HepG2 (cell line): ENCODE results near the gene NCR3LG1. TPM values are rescaled to one million over a fixed set of nuclear protein-coding genes. Genes with fewer than 3 reads are reported as not detected.

ENCODE experiments used
- CBFB ChIP-seq: sonication (generic); formaldehyde crosslinking; IDR thresholded peaks from 2 replicates; pipeline ENCODE4 v1.4.0; 2020; ENCODE audit warnings: missing genetic modification reagents
- GLI4 ChIP-seq: sonication (generic); formaldehyde crosslinking; IDR thresholded peaks from 2 replicates; pipeline ENCODE4 v1.5.1; 2020; ENCODE audit warnings: missing genetic modification reagents, mild to moderate bottlenecking, moderate library complexity, borderline replicate concordance
- HNF4G ChIP-seq, 2 experiments: sonication (generic) in 1 of 2; formaldehyde crosslinking in 1 of 2; IDR thresholded peaks; 2 replicates each; pipeline versions ENCODE4 v1.4.0 to v1.6.1; 2011 to 2020; ENCODE audit warnings: borderline replicate concordance in 2 of 2, low read depth in 2 of 2, mild to moderate bottlenecking in 2 of 2, low read length in 1 of 2, missing genetic modification reagents in 1 of 2, moderate library complexity in 1 of 2
- KLF12 ChIP-seq: sonication (generic); formaldehyde crosslinking; IDR thresholded peaks from 2 replicates; pipeline ENCODE4 v1.4.0; 2020; ENCODE audit warnings: missing genetic modification reagents, borderline replicate concordance
- MYC ChIP-seq: sonication (generic); formaldehyde crosslinking; IDR thresholded peaks from 2 replicates; pipeline ENCODE4 v1.9.0; 2021; ENCODE audit warnings: missing genetic modification reagents, borderline replicate concordance
- NR2F2 ChIP-seq: IDR thresholded peaks from 2 replicates; pipeline ENCODE4 v1.6.1; 2012; ENCODE audit warnings: low read depth, inconsistent platforms, borderline replicate concordance
- POLR2A ChIP-seq, 2 experiments: IDR thresholded peaks; 2 replicates each; pipeline ENCODE4 v1.6.1; 2011; ENCODE audit warnings: low read depth in 2 of 2, low read length in 2 of 2, mild to moderate bottlenecking in 1 of 2, moderate library complexity in 1 of 2; ENCODE audit not compliant: insufficient read depth in 1 of 2
- RXRB ChIP-seq: IDR thresholded peaks from 2 replicates; pipeline ENCODE4 v1.6.1; 2016; ENCODE audit warnings: borderline replicate concordance, missing genetic modification reagents, missing compliant biosample characterization
- SP2 ChIP-seq: sonication (generic); formaldehyde crosslinking; IDR thresholded peaks from 2 replicates; pipeline ENCODE4 v1.5.1; 2020; ENCODE audit warnings: mild to moderate bottlenecking, missing genetic modification reagents
- ZFY ChIP-seq: sonication (generic); formaldehyde crosslinking; IDR thresholded peaks from 2 replicates; pipeline ENCODE4 v1.4.0; 2020; ENCODE audit warnings: missing genetic modification reagents
- ZNF605 ChIP-seq: sonication (generic); formaldehyde crosslinking; IDR thresholded peaks from 2 replicates; pipeline ENCODE4 v1.8.0; 2022; ENCODE audit warnings: mild to moderate bottlenecking, missing genetic modification reagents
- polyA plus RNA-seq, 8 experiments: library from polyadenylated mRNA; depleted of rRNA in 3 of 8; stranded (reverse) in 7 of 8; unstranded in 1 of 8; fragments of >200 nt; fragmentation: Illumina TruSeq in 4 of 8; extraction: Trizol in 4 of 8; gene quantifications; 2 replicates each; pipeline versions ENCODE4 v1.2.1 to v1.2.3, GENCODE V29; 2011 to 2016; ENCODE audit warnings: low read depth in 4 of 8, missing spikeins in 1 of 8, mixed read lengths in 1 of 8; ENCODE audit not compliant: insufficient read depth in 1 of 8
- total RNA-seq, 5 experiments: library from RNA; depleted of rRNA; stranded (reverse); fragments of >200 nt; fragmentation: Illumina TruSeq; extraction: Trizol; gene quantifications; 2 replicates each; pipeline ENCODE4 v1.2.3, GENCODE V29; 2016; ENCODE audit warnings: low read depth in 1 of 5
- TF ChIP-seq, protein P1 (sequence below): IDR thresholded peaks from 2 replicates; pipeline ENCODE4 v1.4.0; 2020; ENCODE audit warnings: mild to moderate bottlenecking, missing genetic modification reagents
- TF ChIP-seq, protein P2 (sequence below): sonication (generic); formaldehyde crosslinking; IDR thresholded peaks from 2 replicates; pipeline ENCODE4 v1.4.0; 2020; ENCODE audit warnings: mild to moderate bottlenecking, missing genetic modification reagents
- TF ChIP-seq, protein P3 (sequence below): sonication (generic); formaldehyde crosslinking; IDR thresholded peaks from 2 replicates; pipeline ENCODE4 v1.5.0; 2020; ENCODE audit warnings: mild to moderate bottlenecking, missing genetic modification reagents
- TF ChIP-seq, protein P4 (sequence below): sonication (generic); formaldehyde crosslinking; IDR thresholded peaks from 2 replicates; pipeline ENCODE4 v1.5.0; 2020; ENCODE audit warnings: mild to moderate bottlenecking, low read depth, missing genetic modification reagents, borderline replicate concordance
- TF ChIP-seq, protein P5 (sequence below): IDR thresholded peaks from 2 replicates; pipeline ENCODE4 v1.6.1; 2016

The NCR3LG1 gene
- total and polyA plus RNA-seq, 2 of the 13 experiments (the other 11 are each of a cell fraction or from before 2014, with no cell fraction given) = 16.1 to 25.1 TPM

DNA sequence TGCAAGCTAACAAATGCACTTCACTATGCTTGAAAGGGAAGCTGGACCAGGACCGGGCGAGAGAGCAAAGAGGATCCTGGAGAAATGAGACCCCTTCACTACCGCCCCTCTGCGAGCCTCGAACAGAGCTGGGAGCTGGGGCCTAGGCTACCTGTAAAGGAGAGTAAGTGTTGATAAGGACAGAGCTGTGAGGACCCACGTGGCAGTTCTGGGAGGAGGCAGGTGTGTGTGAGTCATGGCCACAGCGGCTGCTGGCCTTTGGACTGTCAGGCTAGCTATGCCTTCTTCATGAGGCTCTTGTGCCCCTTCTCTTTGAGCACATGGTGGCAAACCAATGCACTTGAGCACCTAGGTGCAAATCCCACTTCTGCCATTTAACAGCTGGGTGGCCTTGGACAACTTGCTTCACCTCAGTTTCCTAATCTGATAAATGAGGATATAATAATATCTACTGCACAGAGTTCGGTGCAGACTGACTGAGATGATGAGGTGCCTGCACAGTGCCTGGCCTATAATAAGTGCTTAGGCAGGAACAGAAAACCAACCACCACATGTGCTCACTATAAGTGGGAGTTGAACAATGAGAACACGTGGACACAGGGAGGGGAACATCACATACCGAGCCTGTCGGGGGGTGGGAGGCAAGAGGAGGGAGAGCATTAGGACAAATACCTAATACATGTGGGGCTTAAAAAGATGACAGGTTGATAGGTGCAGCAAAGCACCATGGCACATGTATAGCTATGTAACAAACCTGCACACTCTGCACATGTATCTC is 72.1 kb downstream of the NCR3LG1 start (continued):
- TF ChIP-seq RXRB (CRISPR knock-in tag) = no peak
- TF ChIP-seq, protein P1, sequence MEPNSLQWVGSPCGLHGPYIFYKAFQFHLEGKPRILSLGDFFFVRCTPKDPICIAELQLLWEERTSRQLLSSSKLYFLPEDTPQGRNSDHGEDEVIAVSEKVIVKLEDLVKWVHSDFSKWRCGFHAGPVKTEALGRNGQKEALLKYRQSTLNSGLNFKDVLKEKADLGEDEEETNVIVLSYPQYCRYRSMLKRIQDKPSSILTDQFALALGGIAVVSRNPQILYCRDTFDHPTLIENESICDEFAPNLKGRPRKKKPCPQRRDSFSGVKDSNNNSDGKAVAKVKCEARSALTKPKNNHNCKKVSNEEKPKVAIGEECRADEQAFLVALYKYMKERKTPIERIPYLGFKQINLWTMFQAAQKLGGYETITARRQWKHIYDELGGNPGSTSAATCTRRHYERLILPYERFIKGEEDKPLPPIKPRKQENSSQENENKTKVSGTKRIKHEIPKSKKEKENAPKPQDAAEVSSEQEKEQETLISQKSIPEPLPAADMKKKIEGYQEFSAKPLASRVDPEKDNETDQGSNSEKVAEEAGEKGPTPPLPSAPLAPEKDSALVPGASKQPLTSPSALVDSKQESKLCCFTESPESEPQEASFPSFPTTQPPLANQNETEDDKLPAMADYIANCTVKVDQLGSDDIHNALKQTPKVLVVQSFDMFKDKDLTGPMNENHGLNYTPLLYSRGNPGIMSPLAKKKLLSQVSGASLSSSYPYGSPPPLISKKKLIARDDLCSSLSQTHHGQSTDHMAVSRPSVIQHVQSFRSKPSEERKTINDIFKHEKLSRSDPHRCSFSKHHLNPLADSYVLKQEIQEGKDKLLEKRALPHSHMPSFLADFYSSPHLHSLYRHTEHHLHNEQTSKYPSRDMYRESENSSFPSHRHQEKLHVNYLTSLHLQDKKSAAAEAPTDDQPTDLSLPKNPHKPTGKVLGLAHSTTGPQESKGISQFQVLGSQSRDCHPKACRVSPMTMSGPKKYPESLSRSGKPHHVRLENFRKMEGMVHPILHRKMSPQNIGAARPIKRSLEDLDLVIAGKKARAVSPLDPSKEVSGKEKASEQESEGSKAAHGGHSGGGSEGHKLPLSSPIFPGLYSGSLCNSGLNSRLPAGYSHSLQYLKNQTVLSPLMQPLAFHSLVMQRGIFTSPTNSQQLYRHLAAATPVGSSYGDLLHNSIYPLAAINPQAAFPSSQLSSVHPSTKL (CRISPR knock-in tag) = peak; percentile 31; the same call in 1 of the 2 replicates
- peak; percentile 53; the same call in 1 of the 2 replicates for TF ChIP-seq HNF4G (IDR thresholded peaks at IDR 0.05; ENCODE audit: borderline replicate concordance, low read depth, low read length)
- peak; percentile 21; the same call in 1 of the 2 replicates for TF ChIP-seq HNF4G (CRISPR knock-in tag; IDR thresholded peaks at IDR 0.05; ENCODE audit: borderline replicate concordance, low read depth)
- TF ChIP-seq, protein P2, sequence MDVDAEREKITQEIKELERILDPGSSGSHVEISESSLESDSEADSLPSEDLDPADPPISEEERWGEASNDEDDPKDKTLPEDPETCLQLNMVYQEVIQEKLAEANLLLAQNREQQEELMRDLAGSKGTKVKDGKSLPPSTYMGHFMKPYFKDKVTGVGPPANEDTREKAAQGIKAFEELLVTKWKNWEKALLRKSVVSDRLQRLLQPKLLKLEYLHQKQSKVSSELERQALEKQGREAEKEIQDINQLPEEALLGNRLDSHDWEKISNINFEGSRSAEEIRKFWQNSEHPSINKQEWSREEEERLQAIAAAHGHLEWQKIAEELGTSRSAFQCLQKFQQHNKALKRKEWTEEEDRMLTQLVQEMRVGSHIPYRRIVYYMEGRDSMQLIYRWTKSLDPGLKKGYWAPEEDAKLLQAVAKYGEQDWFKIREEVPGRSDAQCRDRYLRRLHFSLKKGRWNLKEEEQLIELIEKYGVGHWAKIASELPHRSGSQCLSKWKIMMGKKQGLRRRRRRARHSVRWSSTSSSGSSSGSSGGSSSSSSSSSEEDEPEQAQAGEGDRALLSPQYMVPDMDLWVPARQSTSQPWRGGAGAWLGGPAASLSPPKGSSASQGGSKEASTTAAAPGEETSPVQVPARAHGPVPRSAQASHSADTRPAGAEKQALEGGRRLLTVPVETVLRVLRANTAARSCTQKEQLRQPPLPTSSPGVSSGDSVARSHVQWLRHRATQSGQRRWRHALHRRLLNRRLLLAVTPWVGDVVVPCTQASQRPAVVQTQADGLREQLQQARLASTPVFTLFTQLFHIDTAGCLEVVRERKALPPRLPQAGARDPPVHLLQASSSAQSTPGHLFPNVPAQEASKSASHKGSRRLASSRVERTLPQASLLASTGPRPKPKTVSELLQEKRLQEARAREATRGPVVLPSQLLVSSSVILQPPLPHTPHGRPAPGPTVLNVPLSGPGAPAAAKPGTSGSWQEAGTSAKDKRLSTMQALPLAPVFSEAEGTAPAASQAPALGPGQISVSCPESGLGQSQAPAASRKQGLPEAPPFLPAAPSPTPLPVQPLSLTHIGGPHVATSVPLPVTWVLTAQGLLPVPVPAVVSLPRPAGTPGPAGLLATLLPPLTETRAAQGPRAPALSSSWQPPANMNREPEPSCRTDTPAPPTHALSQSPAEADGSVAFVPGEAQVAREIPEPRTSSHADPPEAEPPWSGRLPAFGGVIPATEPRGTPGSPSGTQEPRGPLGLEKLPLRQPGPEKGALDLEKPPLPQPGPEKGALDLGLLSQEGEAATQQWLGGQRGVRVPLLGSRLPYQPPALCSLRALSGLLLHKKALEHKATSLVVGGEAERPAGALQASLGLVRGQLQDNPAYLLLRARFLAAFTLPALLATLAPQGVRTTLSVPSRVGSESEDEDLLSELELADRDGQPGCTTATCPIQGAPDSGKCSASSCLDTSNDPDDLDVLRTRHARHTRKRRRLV = no peak
- 0 out of 2 replicates have a peak, but pooled peaks have one; percentile 42 for TF ChIP-seq GLI4 (CRISPR knock-in tag)
- TF ChIP-seq, protein P3, sequence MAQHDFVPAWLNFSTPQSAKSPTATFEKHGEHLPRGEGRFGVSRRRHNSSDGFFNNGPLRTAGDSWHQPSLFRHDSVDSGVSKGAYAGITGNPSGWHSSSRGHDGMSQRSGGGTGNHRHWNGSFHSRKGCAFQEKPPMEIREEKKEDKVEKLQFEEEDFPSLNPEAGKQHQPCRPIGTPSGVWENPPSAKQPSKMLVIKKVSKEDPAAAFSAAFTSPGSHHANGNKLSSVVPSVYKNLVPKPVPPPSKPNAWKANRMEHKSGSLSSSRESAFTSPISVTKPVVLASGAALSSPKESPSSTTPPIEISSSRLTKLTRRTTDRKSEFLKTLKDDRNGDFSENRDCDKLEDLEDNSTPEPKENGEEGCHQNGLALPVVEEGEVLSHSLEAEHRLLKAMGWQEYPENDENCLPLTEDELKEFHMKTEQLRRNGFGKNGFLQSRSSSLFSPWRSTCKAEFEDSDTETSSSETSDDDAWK = no peak
- peak; percentile 59; the same call in 1 of the 2 replicates for TF ChIP-seq ZFY (CRISPR knock-in tag)
- peak; percentile 65; the same call in 1 of the 2 replicates for TF ChIP-seq MYC (CRISPR knock-in tag)
- no peak for TF ChIP-seq KLF12
- TF ChIP-seq SP2 (CRISPR knock-in tag) = no peak
- TF ChIP-seq ZNF605 = no peak
- TF ChIP-seq, protein P4, sequence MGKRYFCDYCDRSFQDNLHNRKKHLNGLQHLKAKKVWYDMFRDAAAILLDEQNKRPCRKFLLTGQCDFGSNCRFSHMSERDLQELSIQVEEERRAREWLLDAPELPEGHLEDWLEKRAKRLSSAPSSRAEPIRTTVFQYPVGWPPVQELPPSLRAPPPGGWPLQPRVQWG (CRISPR knock-in tag) = no peak
- no peak for TF ChIP-seq CBFB (CRISPR knock-in tag)
- no peak for TF ChIP-seq POLR2A (IDR thresholded peaks at IDR 0.05; ENCODE audit: insufficient read depth in 1 of 2, low read depth in 2 of 2, low read length in 2 of 2)
- TF ChIP-seq, protein P5, sequence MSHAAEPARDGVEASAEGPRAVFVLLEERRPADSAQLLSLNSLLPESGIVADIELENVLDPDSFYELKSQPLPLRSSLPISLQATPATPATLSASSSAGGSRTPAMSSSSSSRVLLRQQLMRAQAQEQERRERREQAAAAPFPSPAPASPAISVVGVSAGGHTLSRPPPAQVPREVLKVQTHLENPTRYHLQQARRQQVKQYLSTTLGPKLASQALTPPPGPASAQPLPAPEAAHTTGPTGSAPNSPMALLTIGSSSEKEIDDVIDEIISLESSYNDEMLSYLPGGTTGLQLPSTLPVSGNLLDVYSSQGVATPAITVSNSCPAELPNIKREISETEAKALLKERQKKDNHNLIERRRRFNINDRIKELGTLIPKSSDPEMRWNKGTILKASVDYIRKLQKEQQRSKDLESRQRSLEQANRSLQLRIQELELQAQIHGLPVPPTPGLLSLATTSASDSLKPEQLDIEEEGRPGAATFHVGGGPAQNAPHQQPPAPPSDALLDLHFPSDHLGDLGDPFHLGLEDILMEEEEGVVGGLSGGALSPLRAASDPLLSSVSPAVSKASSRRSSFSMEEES (CRISPR knock-in tag) = peak; percentile 64; the same call in 1 of the 2 replicates
- TF ChIP-seq NR2F2 = no peak
